SK-N-SH (cell line): ENCODE data around the gene TAF4.

Source experiments
- EZH2phosphoT487 ChIP-seq: fragments of 200-600 bp; sonication (generic); IDR thresholded peaks from 2 replicates; pipeline ENCODE4 v1.6.1; 2017; ENCODE audit warnings: low read depth, mixed run types, mild to moderate bottlenecking, antibody characterized with exemption, moderate library complexity, borderline replicate concordance
- FOSL2 ChIP-seq: IDR thresholded peaks from 2 replicates; pipeline ENCODE4 v1.4.0; 2012; ENCODE audit warnings: low read depth, mild to moderate bottlenecking, moderate library complexity, borderline replicate concordance
- FOXJ3 ChIP-seq: sonication (generic); formaldehyde crosslinking; IDR thresholded peaks from 2 replicates; pipeline ENCODE4 v1.5.1; 2020; ENCODE audit warnings: mild to moderate bottlenecking, missing genetic modification reagents
- GATA2 ChIP-seq: sonication (generic); formaldehyde crosslinking; IDR thresholded peaks from 2 replicates; pipeline ENCODE4 v1.5.0; 2020; ENCODE audit warnings: mild to moderate bottlenecking, missing genetic modification reagents
- MXI1 ChIP-seq: IDR thresholded peaks from 2 replicates; pipeline ENCODE4 v1.6.1; 2012; ENCODE audit warnings: mild to moderate bottlenecking, low read depth, low read length, improper control_type of control experiment
- TF ChIP-seq, protein P1 (sequence below): fragments of 200-600 bp; sonication (generic); IDR thresholded peaks from 2 replicates; pipeline ENCODE4 v1.6.1; 2017; ENCODE audit warnings: antibody characterized with exemption, mild to moderate bottlenecking, moderate library complexity
- TF ChIP-seq, protein P2 (sequence below): IDR thresholded peaks from 2 replicates; pipeline ENCODE4 v1.4.0; 2012; ENCODE audit warnings: low read depth, borderline replicate concordance
- TF ChIP-seq, protein P3 (sequence below): IDR thresholded peaks from 2 replicates; pipeline ENCODE4 v1.6.1; 2012; ENCODE audit warnings: mild to moderate bottlenecking, low read depth, low read length, moderate library complexity

DNA sequence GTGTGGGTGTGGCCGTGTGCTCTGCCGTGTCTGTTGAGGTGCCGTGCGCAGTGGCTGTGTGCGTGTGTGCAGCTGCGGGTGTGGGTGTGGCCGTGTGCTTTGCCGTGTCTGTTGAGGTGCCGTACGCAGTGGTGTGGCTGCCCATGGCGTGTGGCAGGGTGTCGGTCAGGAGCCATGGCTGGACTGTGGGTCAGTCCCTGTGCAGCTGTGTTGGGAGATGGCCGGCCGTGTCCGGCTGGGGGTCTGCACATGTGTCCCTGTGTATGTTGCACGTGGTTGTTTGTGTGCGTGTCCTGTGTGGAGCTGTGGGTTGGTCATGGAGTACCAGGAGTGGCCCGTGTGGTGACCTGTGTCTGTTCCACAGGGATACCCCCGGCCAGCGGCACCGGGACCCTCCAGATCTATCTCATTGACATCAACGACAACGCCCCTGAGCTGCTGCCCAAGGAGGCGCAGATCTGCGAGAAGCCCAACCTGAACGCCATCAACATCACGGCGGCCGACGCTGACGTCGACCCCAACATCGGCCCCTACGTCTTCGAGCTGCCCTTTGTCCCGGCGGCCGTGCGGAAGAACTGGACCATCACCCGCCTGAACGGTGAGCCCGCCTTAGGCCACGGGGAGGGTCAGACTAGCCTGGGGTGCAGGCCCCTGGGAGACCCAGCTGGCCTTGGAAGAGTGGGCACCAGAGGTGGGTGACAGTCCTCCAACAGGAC is 137.7 kb downstream of the TAF4 start:
- TF ChIP-seq, protein P1, sequence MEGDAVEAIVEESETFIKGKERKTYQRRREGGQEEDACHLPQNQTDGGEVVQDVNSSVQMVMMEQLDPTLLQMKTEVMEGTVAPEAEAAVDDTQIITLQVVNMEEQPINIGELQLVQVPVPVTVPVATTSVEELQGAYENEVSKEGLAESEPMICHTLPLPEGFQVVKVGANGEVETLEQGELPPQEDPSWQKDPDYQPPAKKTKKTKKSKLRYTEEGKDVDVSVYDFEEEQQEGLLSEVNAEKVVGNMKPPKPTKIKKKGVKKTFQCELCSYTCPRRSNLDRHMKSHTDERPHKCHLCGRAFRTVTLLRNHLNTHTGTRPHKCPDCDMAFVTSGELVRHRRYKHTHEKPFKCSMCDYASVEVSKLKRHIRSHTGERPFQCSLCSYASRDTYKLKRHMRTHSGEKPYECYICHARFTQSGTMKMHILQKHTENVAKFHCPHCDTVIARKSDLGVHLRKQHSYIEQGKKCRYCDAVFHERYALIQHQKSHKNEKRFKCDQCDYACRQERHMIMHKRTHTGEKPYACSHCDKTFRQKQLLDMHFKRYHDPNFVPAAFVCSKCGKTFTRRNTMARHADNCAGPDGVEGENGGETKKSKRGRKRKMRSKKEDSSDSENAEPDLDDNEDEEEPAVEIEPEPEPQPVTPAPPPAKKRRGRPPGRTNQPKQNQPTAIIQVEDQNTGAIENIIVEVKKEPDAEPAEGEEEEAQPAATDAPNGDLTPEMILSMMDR = no peak
- TF ChIP-seq MXI1 (no peak), FOSL2 (no peak), FOXJ3 (CRISPR knock-in tag) (no peak), EZH2phosphoT487 (no peak), GATA2 (CRISPR knock-in tag) (no peak)
- TF ChIP-seq, protein P2, sequence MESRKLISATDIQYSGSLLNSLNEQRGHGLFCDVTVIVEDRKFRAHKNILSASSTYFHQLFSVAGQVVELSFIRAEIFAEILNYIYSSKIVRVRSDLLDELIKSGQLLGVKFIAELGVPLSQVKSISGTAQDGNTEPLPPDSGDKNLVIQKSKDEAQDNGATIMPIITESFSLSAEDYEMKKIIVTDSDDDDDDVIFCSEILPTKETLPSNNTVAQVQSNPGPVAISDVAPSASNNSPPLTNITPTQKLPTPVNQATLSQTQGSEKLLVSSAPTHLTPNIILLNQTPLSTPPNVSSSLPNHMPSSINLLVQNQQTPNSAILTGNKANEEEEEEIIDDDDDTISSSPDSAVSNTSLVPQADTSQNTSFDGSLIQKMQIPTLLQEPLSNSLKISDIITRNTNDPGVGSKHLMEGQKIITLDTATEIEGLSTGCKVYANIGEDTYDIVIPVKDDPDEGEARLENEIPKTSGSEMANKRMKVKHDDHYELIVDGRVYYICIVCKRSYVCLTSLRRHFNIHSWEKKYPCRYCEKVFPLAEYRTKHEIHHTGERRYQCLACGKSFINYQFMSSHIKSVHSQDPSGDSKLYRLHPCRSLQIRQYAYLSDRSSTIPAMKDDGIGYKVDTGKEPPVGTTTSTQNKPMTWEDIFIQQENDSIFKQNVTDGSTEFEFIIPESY = no peak
- TF ChIP-seq, protein P3, sequence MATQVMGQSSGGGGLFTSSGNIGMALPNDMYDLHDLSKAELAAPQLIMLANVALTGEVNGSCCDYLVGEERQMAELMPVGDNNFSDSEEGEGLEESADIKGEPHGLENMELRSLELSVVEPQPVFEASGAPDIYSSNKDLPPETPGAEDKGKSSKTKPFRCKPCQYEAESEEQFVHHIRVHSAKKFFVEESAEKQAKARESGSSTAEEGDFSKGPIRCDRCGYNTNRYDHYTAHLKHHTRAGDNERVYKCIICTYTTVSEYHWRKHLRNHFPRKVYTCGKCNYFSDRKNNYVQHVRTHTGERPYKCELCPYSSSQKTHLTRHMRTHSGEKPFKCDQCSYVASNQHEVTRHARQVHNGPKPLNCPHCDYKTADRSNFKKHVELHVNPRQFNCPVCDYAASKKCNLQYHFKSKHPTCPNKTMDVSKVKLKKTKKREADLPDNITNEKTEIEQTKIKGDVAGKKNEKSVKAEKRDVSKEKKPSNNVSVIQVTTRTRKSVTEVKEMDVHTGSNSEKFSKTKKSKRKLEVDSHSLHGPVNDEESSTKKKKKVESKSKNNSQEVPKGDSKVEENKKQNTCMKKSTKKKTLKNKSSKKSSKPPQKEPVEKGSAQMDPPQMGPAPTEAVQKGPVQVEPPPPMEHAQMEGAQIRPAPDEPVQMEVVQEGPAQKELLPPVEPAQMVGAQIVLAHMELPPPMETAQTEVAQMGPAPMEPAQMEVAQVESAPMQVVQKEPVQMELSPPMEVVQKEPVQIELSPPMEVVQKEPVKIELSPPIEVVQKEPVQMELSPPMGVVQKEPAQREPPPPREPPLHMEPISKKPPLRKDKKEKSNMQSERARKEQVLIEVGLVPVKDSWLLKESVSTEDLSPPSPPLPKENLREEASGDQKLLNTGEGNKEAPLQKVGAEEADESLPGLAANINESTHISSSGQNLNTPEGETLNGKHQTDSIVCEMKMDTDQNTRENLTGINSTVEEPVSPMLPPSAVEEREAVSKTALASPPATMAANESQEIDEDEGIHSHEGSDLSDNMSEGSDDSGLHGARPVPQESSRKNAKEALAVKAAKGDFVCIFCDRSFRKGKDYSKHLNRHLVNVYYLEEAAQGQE = no peak
